Gastroesophageal sphincter (tissue), 3 donors: ENCODE data around the gene PALD1.

Experiments
- CTCF ChIP-seq, 4 experiments: fragments of 200-600 bp in 2 of 4; fragments of 450-650 bp in 2 of 4; sonication (generic) in 1 of 4; IDR thresholded peaks; one replicate each; pipeline ENCODE4 v1.5.1; 2017 to 2019; ENCODE audit warnings: antibody characterized with exemption in 4 of 4, mild to moderate bottlenecking in 2 of 4, moderate library complexity in 2 of 4
- EP300 ChIP-seq: sonication (generic); formaldehyde crosslinking; IDR thresholded peaks from one replicate; pipeline ENCODE4 v1.6.1; 2017; ENCODE audit warnings: antibody characterized with exemption, mild to moderate bottlenecking

GRCh38 chr10:70457759-70458305, 20.7 kb upstream of the PALD1 start:
- no peak for TF ChIP-seq EP300
- TF ChIP-seq CTCF (IDR thresholded peaks at IDR 0.05), result no peak
